Glomerular visceral epithelial cell (primary cell): Measurements from ENCODE around the gene IL12B.
"Not testable (repeated sequence)": the region's sequence is repeated elsewhere in the genome, so short reads cannot be mapped to it uniquely, and the experiment has no call there.

Source experiments
- DNase-seq: peaks from one replicate; pipeline ENCODE4 v3.0.0-alpha.2; 2016; ENCODE audit errors: extremely low spot score

Gene IL12B

DNA sequence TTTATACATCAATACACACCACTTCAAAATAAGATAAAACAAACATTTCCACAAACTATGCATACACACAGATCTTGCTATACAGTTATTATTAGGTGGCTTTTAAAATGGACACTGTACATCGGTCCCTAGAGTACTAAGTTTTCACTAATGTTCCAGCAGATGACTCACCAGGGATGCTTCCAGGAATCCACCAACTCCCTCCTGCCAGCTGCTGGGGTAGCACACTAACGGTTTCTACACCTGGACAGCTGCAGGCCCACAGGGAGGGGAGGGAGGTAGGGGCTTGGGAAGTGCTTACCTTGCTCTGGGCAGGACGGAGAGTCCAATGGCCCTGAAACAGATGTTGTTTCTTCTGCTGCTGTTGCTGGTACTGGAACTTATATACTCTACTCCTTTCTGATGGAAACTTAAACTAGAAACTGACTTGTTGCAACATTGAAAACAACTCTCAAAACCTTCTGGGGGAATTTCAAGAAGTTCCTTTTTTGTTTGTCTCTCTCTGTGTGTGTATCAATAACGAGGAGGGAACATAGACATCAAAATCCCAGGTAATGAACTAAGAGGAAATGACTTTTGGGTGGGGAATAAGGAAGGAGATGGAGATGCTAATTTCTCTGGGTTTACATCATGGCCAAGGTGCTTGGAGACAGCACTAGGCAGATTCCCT is at the start of gene IL12B:
Gene IL12B (minus strand): TSS at position 357 of the 670 bp plus-strand sequence. CDS start 3,705 bp downstream, outside the sequence.
- peak; percentile 50 for DNase-seq

DNA sequence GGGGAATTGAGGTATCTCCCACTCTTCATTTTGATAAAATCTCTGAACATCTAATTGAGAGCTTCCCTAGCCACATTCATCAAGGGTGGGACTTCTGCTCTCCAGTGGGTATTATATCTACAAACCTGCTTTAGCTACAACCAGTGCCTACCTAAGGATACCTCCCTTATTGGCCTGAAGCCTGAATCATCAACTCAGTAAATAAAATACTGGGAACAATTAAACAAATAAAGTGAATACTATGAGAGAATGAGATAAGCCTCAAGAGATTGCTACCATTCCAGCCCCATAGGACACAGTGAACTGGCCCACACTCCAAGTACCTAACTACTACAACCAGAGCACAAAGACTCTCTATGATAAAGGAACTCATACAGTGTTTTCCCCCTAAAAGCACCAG is 47.4 kb upstream of the IL12B start:
- no peak for DNase-seq

GRCh38 chr5:159367866-159368265 is 37.6 kb upstream of the IL12B start:
- not testable (repeated sequence) for DNase-seq

- DNase-seq = not testable (repeated sequence)
These were observed 36.5 kb upstream of the IL12B start for GRCh38 chr5:159366776-159367175.

- no peak for DNase-seq
These were observed 31.9 kb upstream of the IL12B start for GRCh38 chr5:159362220-159362619.

- not testable (repeated sequence) for DNase-seq
These were observed 29.6 kb upstream of the IL12B start for GRCh38 chr5:159359871-159360270.

DNA sequence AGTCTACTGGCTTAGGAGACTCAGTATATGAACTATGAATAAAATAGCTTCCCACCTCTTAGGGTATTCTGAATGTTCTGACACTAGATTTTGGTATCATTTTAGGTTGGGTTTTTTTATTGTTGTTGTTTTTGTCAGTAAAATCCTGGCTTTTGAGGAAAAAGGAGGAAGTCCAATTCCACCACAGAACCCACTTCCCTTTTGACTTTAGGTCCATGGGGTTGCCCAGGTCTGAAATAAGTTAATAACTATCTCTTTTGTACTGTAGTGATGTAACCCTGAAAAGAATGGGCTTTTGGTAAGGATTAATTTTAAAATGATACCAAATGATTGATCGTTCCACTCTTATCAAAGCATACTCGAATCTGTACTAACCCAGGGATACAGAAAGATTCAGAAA is 29.1 kb upstream of the IL12B start:
- DNase-seq = no peak

GRCh38 chr5:159353661-159354252 is 23.5 kb upstream of the IL12B start:
- no peak for DNase-seq

DNA sequence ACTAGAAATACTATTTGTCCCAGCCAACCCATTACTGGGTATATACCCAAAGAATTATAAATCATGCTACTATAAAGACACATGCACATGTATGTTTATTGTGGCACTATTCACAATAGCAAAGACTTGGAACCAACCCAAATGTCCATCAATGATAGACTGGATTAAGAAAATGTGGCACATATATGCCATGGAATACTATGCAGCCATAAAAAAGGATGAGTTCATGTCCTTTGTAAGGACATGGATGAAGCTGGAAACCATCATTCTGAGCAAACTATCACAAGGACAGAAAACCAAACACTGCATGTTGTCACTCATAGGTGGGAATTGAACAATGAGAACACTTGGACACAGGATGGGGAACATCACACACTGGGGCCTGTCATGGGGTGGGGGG is 20.4 kb upstream of the IL12B start:
- DNase-seq = not testable (repeated sequence)

- DNase-seq = not testable (repeated sequence)
These were observed 19.9 kb upstream of the IL12B start for GRCh38 chr5:159350216-159350615.

- no peak for DNase-seq
These were observed 15.6 kb upstream of the IL12B start for GRCh38 chr5:159345861-159346260.

DNA sequence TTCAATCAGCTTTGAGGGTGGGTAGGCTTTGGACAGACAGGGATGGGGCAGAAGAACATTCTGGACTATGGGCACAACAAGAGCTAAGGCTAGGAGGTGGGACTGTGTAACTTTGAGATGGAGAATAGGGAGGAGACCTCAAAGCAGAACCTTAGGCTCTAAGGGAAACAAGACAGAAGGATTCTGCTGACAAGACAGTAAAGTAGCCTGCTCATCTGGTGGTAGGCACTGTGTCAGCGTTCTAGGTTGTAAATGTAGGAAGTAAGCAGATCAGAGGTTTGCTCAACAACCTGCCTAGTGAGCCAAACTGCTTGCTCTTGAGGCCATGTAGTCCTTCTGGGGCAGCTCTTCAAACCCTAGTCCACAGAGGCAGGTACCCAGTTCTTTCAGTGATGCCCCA is 15.0 kb upstream of the IL12B start:
- no peak for DNase-seq

DNA sequence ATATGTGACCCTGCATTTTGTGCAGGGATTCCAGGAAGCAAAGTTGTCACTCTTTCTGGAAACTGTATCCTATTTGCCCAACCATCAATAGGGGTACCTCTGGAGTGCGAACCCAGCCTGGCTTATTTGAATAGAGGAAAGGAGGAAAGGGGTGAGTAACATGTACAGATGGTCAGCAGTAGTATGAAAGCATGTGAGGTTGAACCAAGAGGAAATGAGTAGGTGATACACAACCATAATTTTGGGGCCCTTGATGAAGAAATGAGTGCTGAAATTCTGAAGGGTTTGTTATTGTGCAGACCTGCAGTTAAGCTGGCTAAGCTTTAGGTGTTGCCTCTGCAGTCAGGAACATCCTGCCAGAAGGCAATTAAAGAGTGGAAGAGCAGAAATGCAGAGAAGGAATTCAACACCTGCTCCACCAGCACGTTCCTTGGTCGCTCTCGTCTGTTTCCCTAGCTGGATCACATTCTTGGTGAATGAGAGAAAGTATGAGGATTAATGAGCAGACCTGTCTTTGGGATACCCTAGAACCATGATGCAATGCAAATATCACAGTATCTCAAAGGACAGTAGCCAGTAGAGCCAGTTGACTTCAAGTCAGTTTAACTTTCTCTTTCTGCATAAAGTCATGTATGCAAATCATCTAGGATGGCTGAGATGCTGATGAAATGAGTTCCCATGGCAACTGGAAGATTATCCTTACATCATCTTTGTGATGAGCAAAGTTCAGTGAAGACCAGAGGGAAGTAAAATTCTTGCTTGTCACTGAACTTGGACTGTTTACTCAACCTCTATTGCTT is 13.2 kb upstream of the IL12B start:
- no peak for DNase-seq

GRCh38 chr5:159342840-159343239 is 12.6 kb upstream of the IL12B start:
- no peak for DNase-seq

GRCh38 chr5:159341906-159342310 is 11.6 kb upstream of the IL12B start:
- peak; percentile 86 for DNase-seq

GRCh38 chr5:159341145-159341544 is 10.9 kb upstream of the IL12B start:
- no peak for DNase-seq

DNA sequence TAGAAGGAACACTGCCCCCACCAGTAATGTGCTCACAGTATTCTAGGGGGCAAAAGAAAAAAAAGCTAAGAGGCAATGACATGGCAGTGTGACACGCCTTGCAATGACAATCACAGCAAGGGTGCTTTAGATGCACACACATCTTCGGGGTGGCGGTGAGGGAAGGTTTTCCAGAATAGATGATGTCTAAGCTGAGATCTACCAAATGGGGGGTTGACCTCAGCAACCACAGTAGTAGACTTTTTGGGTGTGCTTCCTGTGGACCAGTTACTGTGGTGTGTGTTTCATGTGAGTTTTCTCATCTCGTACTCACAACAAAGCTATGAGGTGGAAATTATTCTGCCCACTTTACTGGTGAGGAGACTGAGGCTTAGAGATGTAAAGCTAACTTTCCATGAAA is 10.2 kb upstream of the IL12B start:
- DNase-seq = no peak

- DNase-seq = no peak
These were observed 9.2 kb upstream of the IL12B start for GRCh38 chr5:159339460-159339859.

GRCh38 chr5:159338118-159338517 is 7.8 kb upstream of the IL12B start:
- no peak for DNase-seq

DNA sequence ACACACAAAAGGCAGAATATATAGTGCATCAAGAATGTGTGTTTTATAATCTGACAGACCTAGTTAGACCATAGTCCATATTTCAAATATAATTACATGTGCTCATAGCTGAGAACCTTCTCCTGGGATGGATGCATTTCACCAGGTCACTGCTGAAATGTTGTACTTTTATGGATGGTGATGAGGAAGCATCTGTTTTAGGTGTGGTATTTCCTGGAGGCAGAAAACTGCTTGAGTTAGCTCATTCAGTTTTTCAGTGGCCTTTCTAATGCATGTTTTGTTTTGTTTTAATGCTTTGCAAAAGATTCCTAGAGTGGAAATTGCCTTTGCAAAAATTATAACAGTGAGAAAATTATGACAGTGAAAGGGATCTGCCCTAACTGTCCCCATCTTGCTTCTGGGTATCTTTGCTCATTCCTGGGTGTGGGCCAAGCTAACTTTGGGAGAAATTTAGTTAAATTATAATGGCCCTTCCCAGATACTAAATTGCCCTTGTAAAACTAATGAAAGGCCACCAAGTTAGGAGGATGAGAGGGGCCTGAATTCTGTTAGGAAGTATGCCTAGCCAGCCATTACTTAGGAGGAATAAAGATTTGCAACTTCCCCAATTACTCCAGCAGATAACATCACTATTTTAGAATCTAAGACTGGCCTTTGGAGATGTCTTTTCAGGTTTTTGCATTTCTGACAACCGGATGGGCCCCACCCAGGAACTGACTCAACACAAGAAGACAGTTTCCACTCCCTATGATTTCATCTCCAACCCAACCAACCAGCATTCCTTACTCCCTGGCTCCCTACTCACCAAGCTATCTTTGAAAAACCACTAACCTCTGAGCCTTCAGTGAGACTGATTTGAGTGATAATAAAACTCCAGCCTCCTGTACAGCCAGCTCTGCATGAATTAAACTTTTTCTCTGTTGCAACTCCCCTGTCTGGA is 7.0 kb upstream of the IL12B start:
- DNase-seq = peak; percentile 47

GRCh38 chr5:159336586-159336985 is 6.3 kb upstream of the IL12B start:
- DNase-seq = no peak

DNA sequence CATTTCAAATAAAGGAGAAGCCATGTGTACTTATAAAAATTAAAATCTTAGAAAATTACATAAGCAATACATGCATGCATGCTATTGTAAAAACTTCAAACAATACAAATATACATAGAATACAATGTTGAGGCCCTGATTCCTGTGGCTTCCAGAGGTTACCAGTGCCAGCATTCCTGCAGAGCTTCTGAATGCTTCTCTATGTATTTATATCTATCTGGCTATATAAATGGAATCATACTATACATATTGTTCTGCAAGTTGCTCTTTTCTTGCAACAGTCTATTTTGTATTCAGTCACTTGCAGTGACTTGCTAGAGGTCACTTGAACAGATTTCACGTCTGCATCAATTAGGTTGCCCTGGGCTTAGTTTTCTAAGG is 3.2 kb upstream of the IL12B start:
- DNase-seq = no peak
